Activated B cell treated with CpG ODN at 0.5 μM for 24 hours (primary cell): ENCODE data around the gene CAMSAP1. TPM values are rescaled to one million over a fixed set of nuclear protein-coding genes. Genes with fewer than 3 reads are reported as not detected.

Experiments
- ATAC-seq: fragments of 200-7000 bp; cut with Tn5 transposase; one replicate; pipeline ENCODE4 v1.10.0; 2021; ENCODE audit warnings: low read depth, mild to moderate bottlenecking, moderate library complexity
- CTCF ChIA-PET: fragments of 350-600 bp; sonication (Branson Sonifier 250); formaldehyde crosslinking; loops from one replicate; lab custom pipeline; 2021; ENCODE audit warnings: antibody characterized with exemption; lab: Charles Lee
- POLR2A ChIA-PET: fragments of 350-600 bp; sonication (Branson Sonifier 250); formaldehyde crosslinking; loops from one replicate; lab custom pipeline; 2021; ENCODE audit warnings: antibody characterized with exemption; lab: Charles Lee
- DNase-seq: peaks from one replicate; pipeline ENCODE4 v3.0.0; 2022
- H3K27ac Mint-ChIP-seq: one replicate; pipeline ENCODE4 v1.8.0; 2020; ENCODE audit warnings: mixed read lengths
- H3K27me3 Mint-ChIP-seq: one replicate; pipeline ENCODE4 v1.8.0; 2021; ENCODE audit warnings: mixed read lengths
- H3K36me3 Mint-ChIP-seq: one replicate; pipeline ENCODE4 v1.8.0; 2021; ENCODE audit warnings: low read depth, mixed read lengths
- H3K4me1 Mint-ChIP-seq: one replicate; pipeline ENCODE4 v1.8.0; 2021; ENCODE audit warnings: mixed read lengths
- H3K4me3 Mint-ChIP-seq: one replicate; pipeline ENCODE4 v1.8.0; 2020; ENCODE audit warnings: mild to moderate bottlenecking, mixed read lengths
- H3K9me3 Mint-ChIP-seq: one replicate; pipeline ENCODE4 v1.8.0; 2020; ENCODE audit warnings: mixed read lengths
- intact Hi-C: fragments of 100-400 bp; cut with micrococcal nuclease; formaldehyde crosslinking; loops from one replicate; pipeline ENCODE4 v1.15.1; 2024
- total RNA-seq: library from RNA; stranded (reverse); gene quantifications from 2 replicates; pipeline ENCODE4 v1.2.3, GENCODE V29; 2022
- TF ChIP-seq, protein P1 (sequence below): fragments of 200-600 bp; IDR thresholded peaks from one replicate; pipeline ENCODE4 v1.8.0; 2022; ENCODE audit warnings: antibody characterized with exemption, mild to moderate bottlenecking

The CAMSAP1 gene
- total RNA-seq, 1 donor from 2014 or later, result 16.9 TPM

DNA sequence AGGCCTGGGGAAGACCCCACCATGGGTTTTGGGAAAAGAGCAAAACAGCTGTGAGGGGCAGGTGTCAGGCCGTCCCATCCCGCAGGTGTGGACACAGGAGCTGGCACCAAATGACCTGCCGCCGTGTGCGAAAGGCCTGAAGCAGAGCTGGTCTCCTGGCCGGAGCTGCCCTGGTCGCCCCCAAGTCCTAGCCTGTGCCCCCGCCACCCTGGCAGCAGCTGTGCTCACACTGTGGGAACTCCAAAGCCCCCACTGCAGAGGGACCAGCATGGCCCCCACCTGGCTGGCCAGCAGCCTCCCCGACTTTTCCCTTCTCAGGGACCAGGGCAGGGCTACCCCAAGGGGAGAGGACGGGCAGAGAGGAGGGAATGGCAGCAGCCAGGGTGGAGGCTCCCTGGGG, 117.0 kb downstream of the CAMSAP1 start:
- no peak overlapping the region for H3K27ac Mint-ChIP-seq
- no peaks in the 10 kb centered on the region for H3K27me3 Mint-ChIP-seq
- ATAC-seq, result no peak
- H3K9me3 Mint-ChIP-seq, result no peaks in the 10 kb centered on the region
- intact Hi-C loops, result no loop called here
- no peaks in the 10 kb centered on the region for H3K4me1 Mint-ChIP-seq
- DNase-seq, result no peak
- H3K36me3 Mint-ChIP-seq, result no peaks in the 10 kb centered on the region
- no peak overlapping the region for H3K4me3 Mint-ChIP-seq
- POLR2A ChIA-PET, result no interaction called here
- CTCF ChIA-PET, result no interaction called here
- TF ChIP-seq, protein P1, sequence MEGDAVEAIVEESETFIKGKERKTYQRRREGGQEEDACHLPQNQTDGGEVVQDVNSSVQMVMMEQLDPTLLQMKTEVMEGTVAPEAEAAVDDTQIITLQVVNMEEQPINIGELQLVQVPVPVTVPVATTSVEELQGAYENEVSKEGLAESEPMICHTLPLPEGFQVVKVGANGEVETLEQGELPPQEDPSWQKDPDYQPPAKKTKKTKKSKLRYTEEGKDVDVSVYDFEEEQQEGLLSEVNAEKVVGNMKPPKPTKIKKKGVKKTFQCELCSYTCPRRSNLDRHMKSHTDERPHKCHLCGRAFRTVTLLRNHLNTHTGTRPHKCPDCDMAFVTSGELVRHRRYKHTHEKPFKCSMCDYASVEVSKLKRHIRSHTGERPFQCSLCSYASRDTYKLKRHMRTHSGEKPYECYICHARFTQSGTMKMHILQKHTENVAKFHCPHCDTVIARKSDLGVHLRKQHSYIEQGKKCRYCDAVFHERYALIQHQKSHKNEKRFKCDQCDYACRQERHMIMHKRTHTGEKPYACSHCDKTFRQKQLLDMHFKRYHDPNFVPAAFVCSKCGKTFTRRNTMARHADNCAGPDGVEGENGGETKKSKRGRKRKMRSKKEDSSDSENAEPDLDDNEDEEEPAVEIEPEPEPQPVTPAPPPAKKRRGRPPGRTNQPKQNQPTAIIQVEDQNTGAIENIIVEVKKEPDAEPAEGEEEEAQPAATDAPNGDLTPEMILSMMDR, result no peak

DNA sequence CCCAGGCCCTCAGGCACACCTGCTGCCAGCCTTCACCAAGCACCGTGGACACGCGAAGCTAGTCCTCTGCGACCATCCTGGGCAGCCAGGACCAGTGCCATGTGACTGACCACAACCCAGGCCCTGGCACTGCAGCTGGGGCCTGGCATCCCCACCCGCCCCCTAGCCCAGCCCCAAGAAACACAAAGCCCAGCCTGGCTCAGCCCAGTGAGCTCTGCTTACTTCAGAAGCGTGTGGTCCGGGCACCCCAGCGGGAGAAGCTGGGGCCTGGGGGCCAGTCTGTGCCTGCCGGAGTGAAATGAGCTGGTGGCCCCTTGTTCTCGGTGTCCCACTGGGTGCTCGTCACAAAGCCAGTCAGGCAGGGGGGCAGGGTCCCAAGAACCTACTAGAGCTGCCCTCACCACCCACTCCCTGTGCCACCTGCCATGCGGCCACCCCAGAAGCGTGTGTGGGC, 117.5 kb downstream of the CAMSAP1 start:
- no peaks in the 10 kb centered on the region for H3K4me1 Mint-ChIP-seq
- intact Hi-C loops, result no loop called here
- no peaks in the 10 kb centered on the region for H3K27me3 Mint-ChIP-seq
- no peaks in the 10 kb centered on the region for H3K36me3 Mint-ChIP-seq
- DNase-seq (no peak), ATAC-seq (no peak)
- H3K9me3 Mint-ChIP-seq, result no peaks in the 10 kb centered on the region
- H3K4me3 Mint-ChIP-seq, result no peak overlapping the region
- TF ChIP-seq, protein P1, result no peak
- ChIA-PET POLR2A (no interaction called here), CTCF (no interaction called here)
- H3K27ac Mint-ChIP-seq, result no peak overlapping the region

DNA sequence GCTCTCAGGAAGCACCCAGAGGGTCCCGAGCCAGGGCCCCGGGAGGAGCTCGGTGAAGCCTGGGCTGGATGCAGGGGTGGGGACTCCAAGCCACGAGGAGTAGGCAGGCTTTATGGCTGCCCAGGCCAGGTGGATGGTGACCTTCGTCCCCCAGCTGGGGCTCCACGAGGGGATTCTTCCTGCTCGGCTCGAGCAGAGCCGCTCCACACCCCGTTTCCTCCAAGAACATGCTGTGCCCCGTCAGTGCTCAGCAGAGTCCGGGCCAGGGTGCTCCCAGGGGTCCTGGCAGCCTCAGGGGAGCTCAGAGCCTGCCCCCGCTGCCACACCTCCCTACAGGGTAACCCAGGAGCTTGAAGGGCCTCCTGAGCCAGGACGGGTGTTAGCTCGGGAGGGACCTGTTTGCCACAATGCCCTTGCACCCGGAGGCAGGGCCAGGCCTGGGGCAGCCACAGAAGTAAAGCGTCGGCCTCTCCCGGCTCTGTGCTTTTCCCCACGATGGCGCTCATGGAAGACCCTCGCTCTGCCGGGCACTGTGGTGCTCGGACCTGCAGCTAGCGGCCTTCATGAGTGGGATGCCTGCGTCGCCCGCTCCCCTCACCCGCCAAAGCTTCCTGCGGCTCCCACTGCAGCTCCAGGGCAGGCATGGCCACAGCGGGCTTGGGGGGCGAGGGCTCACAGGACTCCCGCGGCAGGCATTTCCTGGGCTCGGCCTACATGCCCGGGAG, 118.6 kb downstream of the CAMSAP1 start:
- ChIA-PET POLR2A (no interaction called here), CTCF (no interaction called here)
- Mint-ChIP-seq H3K4me3 (no peak overlapping the region), H3K4me1 (no peaks in the 10 kb centered on the region), H3K27me3 (no peaks in the 10 kb centered on the region), H3K27ac (no peak overlapping the region), H3K36me3 (no peaks in the 10 kb centered on the region), H3K9me3 (no peaks in the 10 kb centered on the region)
- ATAC-seq (no peak), DNase-seq (no peak)
- TF ChIP-seq, protein P1, result no peak
- intact Hi-C loops, result no loop called here

DNA sequence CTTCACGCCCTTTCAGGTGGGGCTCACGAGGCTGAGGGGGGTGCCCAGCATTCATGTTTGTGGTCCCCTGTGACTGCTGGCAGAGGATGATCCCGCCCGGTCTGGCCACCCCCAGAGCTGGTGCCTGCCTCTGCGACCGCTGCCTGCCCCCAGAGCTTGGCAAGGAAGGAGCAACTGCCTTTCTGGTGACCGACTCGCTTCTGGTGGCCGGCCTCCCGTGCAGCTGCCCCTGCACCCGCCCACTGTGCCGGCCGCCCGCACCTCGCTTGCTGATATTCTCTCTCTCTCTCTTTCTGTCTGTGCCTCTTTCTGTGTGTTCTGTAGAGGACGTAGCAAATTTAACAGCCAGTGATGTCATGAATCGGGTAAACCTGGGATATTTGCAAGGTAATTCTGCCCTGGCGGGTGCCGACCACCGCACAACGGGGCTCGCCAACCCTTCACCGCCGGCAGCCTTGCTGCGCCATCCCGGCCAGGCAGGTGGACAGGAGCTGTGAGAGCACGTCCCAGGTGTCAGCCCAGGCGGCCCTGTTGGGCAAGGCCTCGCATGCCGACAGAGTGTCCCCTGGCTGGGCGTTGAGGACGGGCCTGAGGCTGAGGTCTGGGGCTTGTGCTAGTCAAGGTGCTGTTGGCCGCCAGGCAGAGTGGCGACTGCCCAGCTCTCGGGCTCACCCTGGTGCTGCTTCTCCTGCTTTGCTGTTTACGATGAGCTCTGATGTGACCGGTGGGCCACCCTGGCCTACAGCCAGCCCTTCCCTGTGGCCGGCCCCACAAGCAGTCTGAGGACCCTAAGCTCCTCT, 119.4 kb downstream of the CAMSAP1 start:
- Mint-ChIP-seq H3K9me3 (no peaks in the 10 kb centered on the region), H3K27me3 (no peaks in the 10 kb centered on the region), H3K4me3 (no peak overlapping the region), H3K36me3 (no peaks in the 10 kb centered on the region), H3K4me1 (no peaks in the 10 kb centered on the region), H3K27ac (no peak overlapping the region)
- POLR2A ChIA-PET, result no interaction called here
- DNase-seq (no peak), ATAC-seq (no peak)
- intact Hi-C loops, result no loop called here
- TF ChIP-seq, protein P1, result no peak
- CTCF ChIA-PET, result no interaction called here

DNA sequence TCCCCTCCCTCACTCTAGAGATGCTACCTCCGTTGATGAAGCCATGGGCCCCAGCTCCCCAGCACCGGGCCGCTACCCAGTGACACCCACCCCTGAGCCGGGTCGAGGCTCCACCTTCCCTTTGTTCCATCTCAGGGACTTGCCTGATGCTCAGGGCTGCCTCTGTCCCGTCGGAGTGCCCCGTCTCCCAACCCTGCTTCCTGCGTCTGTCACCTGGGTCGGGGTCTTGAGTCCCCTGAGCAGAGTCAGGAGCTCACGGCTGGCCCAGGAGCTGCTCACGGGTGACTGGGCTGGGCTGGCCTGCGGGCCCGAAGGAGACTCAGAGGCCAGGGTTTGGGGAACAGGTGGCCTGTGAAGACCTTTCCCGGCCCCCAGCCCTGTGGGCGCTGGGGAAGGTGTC, 120.0 kb downstream of the CAMSAP1 start:
- no peaks in the 10 kb centered on the region for H3K27me3 Mint-ChIP-seq

More for the DNA sequence above, 120.0 kb downstream of the CAMSAP1 start:
- no peaks in the 10 kb centered on the region for H3K4me1 Mint-ChIP-seq
- H3K9me3 Mint-ChIP-seq, result no peaks in the 10 kb centered on the region
- POLR2A ChIA-PET, result no interaction called here
- intact Hi-C loops, result no loop called here
- DNase-seq, result no peak
- TF ChIP-seq, protein P1, result no peak
- no peak overlapping the region for H3K4me3 Mint-ChIP-seq
- CTCF ChIA-PET, result no interaction called here
- H3K27ac Mint-ChIP-seq, result no peak overlapping the region
- ATAC-seq, result no peak
- H3K36me3 Mint-ChIP-seq, result no peaks in the 10 kb centered on the region
